K562 treated with DMSO at 1 percent for 48 hours (cell line): Measurements from ENCODE around the gene SAMD4B. TPM values are rescaled to one million over a fixed set of nuclear protein-coding genes. Genes with fewer than 3 reads are reported as not detected.

Experiments
- total RNA-seq: library from RNA; unstranded; fragments of 300-600 nt; gene quantifications from 2 replicates; pipeline ENCODE4 v1.2.3, GENCODE V29; 2022; ENCODE audit warnings: low replicate concordance; ENCODE audit errors: extremely low read depth

SAMD4B gene, protein sequence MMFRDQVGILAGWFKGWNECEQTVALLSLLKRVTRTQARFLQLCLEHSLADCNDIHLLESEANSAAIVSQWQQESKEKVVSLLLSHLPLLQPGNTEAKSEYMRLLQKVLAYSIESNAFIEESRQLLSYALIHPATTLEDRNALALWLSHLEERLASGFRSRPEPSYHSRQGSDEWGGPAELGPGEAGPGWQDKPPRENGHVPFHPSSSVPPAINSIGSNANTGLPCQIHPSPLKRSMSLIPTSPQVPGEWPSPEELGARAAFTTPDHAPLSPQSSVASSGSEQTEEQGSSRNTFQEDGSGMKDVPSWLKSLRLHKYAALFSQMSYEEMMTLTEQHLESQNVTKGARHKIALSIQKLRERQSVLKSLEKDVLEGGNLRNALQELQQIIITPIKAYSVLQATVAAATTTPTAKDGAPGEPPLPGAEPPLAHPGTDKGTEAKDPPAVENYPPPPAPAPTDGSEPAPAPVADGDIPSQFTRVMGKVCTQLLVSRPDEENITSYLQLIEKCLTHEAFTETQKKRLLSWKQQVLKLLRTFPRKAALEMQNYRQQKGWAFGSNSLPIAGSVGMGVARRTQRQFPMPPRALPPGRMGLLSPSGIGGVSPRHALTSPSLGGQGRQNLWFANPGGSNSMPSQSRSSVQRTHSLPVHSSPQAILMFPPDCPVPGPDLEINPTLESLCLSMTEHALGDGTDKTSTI
- not detected in 2 replicates for total RNA-seq

DNA sequence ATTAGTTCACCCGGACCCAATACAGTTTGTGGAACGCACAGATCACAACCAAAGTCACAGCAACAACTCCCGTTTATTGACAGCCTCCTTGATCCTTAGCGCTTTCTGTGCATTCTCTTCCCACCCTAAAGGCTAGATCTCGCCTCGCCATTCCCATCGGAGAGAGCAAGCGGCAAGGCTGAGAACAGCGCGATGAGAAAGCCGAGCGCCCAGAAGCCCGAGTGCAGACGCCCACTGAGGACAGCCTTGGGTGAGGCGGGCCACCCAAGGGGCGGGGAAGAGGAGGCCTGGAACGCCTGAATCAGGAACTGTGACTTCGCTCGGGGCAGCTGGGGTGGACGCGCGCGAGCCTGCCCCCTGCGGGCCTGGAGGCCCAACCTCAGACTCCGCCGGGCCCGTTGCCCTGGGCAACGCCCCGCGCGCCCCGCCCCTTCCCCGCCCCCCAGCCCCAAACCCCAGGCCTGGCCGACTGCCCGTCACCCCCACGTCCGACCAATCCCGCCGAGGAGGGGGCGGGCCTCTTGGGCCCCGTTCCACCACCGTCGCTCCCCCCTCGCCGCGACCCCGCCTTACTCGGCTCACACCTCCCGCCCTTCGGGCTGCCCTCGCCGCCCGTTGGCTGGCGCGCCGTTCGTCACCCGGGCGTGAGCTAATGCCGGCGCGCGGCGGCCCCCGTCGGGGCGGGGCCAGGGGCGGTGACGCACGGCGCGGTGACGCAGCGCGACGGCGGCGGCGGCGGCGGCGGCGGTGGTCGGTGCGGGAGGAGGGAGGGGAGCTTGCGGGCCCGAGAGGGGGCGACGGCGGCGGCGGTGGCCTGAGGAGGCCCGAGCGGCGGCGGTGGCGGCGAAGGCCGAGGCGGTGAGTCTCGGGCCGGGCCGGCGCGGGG is at the start of gene SAMD4B:
Gene SAMD4B (plus strand): TSS at position 703 of the 886 bp plus-strand sequence. CDS start 14,473 bp downstream, outside the sequence.

DNA sequence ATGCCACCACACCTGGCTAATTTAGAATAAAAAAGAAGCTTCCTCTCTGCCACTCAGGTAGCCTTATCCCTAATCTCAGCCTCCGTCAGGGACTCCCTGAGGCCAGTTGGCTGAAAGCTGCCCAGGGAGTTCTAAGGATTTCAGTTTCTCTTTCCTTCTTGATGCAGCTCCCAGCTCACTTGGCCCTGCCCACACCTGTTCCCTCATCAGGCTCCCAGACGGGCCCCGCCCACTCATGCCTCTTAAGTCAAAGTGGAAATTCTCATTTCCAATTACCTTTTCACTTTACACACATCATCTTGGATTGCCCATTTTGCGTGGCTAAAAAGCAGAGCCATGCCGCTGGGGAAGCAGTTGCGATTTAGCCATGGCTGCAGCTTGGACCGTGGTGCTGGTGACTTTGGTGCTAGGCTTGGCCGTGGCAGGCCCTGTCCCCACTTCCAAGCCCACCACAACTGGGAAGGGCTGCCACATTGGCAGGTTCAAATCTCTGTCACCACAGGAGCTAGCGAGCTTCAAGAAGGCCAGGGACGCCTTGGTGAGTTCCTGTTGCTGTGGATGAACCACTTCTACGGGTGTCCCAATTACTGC is 46.1 kb upstream of the SAMD4B start, which contains the start of gene IFNL1:
Gene IFNL1 (plus strand): TSS at position 353 of the 591 bp plus-strand sequence. CDS start 15 bp downstream, at position 368.

DNA sequence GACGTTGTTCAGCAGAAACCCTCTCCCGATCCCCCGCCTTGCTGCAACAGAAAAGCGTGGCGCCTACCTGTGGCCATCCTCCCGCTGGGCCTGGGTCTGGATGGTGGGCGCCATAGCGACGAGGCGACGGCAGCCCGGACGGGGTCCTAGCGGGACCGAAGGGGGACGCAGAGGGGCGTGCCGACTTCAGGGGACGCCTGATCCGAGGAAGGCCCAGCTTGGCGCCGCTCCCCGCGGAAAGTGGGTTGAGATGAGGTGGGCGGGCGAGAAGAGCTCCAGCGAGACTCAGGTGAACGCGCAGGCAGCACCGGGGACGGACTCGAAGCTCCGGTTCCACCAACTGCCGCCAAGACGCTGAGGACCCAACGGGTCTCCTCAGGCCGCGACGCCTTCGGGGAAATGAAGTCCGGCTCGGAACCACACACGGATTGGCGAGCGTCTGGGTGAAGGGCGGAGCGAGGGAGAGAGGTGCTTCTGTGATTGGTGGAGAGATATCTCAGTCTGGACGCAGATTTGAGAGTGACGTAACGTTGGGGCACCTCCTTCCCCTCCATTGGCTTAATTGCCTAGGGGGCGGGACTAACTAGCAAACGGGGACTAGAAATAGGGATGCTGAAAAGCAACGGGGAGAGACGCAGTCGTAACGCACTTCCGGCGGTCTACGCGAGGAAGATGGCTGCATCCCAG is 48.7 kb downstream of the SAMD4B start, which contains the start of the genes MED29 and PAF1:
Gene MED29 (plus strand): TSS at position 628 of the 687 bp plus-strand sequence. CDS start 45 bp downstream, at position 673.
Gene PAF1 (minus strand): TSS at position 356 of the 687 bp plus-strand sequence. CDS start 242 bp downstream, at position 114.

DNA sequence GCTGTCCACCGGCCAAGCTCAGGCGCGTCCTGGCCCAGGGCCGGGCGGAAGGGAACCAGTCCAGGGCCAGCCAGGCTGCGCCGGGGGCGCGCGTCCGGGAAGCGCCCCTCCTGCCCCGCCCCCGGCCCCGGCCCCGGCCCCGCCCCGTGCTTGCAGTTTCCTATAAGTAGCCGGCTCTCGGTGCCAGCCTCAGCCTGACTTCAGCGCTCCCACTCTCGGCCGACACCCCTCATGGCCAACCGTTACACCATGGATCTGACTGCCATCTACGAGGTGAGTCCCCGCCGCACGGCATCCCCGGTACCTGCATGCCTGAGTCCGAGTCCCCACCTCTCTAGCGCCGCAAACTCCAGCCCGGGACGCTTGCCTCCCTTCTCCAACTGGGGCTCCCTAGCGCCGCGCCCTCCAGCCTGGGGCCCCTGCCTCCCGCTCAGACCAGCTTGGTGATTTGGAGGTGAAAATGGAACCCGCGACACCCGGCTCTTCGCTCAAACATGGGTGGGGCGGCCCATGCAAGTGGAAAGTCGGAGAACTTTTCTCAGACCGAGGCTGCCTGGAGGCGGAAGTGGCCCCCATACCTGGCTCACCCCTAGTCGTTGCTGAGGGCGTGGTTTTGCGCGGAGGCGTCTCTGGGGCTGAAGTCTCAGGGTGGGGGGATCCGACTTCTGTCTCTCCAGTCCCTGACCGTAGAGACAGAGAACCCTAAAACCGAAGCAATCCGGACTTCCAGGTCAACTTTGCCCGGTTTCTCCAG is 64.6 kb downstream of the SAMD4B start, which contains the start of gene ZFP36:
Gene ZFP36 (plus strand): TSS at position 192 of the 754 bp plus-strand sequence. CDS start 58 bp downstream, at position 250.

DNA sequence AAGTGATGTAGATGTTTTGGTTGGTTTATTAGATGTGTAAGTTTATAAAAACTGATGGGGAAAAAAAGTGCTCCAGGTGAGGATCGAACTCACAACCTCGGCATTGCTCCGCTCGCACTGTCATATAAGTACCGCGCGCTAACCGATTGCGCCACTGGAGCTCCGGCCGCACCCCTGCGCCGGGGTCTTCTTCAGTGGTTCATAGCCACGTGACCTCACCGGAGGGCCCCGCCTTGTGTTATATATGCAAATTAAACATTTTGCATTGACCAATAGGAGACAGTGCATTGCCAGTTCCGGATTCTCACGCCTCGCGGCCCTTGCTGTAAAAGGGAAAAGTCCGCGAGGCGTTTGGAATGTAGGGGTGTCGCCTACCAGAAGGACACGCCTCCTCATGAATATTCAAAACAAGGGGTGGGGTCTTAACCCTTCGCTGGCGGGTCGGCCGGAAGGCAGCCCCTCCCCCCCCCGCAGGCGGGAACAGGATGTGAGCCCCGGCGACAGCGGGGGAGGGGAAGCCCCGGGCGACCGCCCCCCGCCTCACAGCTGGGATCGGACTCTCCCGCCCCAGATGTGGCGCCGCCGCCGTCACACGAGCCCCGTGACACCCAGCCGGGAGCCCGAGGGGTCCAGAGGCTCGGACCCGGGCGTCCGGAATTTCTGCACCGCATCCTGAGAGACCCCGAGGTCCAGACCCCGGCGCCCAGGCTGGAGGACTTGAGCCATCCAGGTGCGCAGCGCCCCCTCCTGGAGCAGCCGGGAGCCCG is 70.1 kb downstream of the SAMD4B start, which contains the start of gene PLEKHG2:
Gene PLEKHG2 (plus strand): TSS at position 570 of the 767 bp plus-strand sequence. CDS start 1,418 bp downstream, outside the sequence.

Other genes starting within 250 kb of the SAMD4B start
- gene PAK4, start 216.6 kb upstream of the SAMD4B start, total RNA-seq = 243 TPM in 1 of 2 replicates, not detected in the other
- gene NCCRP1, start 145.5 kb upstream of the SAMD4B start, total RNA-seq = not detected in 2 replicates
- not detected in 2 replicates for gene SYCN, start 138.2 kb upstream of the SAMD4B start, total RNA-seq
- not detected in 2 replicates for gene IFNL3, start 97.4 kb upstream of the SAMD4B start, total RNA-seq
- not detected in 2 replicates for gene IFNL4, start 93.6 kb upstream of the SAMD4B start, total RNA-seq
- gene IFNL2, start 74.0 kb upstream of the SAMD4B start, total RNA-seq = not detected in 2 replicates
- not detected in 2 replicates for gene IFNL1, start 46.0 kb upstream of the SAMD4B start, total RNA-seq
- gene LRFN1, start 21.6 kb upstream of the SAMD4B start, total RNA-seq = not detected in 2 replicates
- gene GMFG, start 6.4 kb upstream of the SAMD4B start, total RNA-seq = not detected in 2 replicates
- not detected in 2 replicates for gene PAF1, start 48.7 kb downstream of the SAMD4B start, total RNA-seq
- not detected in 2 replicates for gene MED29, start 49.0 kb downstream of the SAMD4B start, total RNA-seq
- not detected in 2 replicates for gene ZFP36, start 64.4 kb downstream of the SAMD4B start, total RNA-seq
- gene PLEKHG2, start 70.2 kb downstream of the SAMD4B start, total RNA-seq = not detected in 2 replicates
- 3,626 and 6,643 TPM in 2 replicates for gene RPS16, start 93.5 kb downstream of the SAMD4B start, total RNA-seq
- 132 TPM in 1 of 2 replicates, not detected in the other for gene SUPT5H, start 103.2 kb downstream of the SAMD4B start, total RNA-seq
- gene TIMM50, start 138.4 kb downstream of the SAMD4B start, total RNA-seq = 5,575 TPM in 1 of 2 replicates, not detected in the other
- not detected in 2 replicates for gene DLL3, start 156.5 kb downstream of the SAMD4B start, total RNA-seq
- gene SELENOV, start 172.7 kb downstream of the SAMD4B start, total RNA-seq = not detected in 2 replicates
- not detected in 2 replicates for gene EID2B, start 190.4 kb downstream of the SAMD4B start, total RNA-seq
- gene EID2, start 197.7 kb downstream of the SAMD4B start, total RNA-seq = not detected in 2 replicates